GM19328 (cell line): ENCODE measurements around the gene ALLC.

Experiments
- ATAC-seq: cut with Tn5 transposase; IDR thresholded peaks from one replicate; pipeline ENCODE4 v1.9.1; 2021; ENCODE audit warnings: mild to moderate bottlenecking, moderate library complexity; ENCODE audit not compliant: unreplicated experiment

ALLC gene

DNA sequence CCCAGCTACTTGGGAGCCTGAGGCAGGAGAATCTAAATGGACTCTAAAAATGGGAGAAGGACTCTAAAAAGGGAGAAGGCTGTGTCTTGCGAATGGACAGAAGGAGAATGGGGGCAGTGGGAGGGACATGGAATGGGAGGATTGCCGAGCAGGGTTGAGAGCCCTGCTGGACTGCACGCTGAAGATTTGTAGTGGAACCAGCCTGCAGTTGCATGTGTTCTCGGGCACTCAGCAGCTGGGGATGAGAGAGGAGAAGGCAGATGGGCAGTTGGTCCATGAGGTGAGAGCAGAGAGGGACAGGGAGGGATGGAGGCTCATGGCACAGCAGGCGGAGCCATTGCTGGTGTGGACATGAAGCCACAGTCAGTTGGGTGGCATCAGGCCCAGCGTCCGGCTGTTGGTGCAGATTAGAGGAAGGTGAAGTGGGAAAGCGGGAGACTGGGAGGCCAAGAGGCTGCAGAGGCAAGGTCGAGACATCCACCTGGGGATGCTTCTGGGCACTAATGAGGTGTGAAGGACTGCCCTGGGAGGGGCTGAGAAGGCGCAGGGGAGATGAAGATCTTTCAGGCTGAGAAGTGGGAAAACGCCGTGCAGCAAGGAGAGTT lies 86.1 kb downstream of the ALLC start:
- no peak for ATAC-seq

DNA sequence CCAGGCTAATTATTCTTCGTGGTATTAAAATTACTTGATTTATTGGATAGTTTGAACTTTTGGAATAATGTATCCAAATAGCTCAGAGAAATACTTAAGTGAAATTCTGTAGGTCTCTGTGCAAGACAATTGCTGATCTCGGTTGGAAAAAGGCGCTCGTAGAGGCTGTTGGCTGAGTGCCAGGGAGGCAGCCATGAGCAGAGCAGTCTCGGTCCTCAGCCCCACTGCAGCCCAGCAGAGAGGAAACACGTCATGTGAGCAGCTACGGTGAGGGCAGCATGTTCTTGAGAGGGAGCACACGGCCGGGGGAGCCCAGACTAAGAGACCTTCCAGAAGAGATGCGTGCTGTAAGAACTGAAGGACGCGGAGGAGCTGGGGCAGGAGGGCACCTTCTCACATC lies 87.9 kb downstream of the ALLC start:
- ATAC-seq: no peak

DNA sequence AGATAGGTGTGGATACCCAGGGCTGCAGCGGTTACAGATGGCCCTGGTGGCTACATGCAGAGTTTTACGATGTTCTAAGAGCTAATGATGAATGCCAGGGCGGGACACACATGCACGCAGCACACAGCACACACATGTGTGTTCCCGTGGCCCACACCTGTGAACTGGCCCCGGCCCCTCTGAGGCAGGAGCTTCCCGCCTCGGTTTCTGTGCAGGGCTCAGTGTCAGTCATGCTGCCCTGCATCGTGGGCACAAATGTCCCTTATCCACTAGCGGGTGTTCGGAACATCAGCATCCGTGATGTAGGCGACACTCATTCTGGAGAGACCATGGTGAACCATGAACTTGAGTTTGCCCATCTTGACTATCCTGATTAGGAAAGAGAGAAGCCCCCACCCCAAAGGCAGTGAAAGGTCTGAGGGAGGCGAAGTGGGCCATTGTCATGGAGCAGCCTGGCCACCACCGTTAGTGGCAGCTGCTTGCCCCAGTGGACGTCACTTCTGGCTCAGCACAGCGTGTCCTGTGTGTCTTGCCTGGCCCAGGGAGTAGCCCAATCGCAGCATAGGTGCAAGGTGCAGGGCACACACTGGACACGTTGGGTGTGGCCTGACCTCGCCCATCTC lies 89.1 kb downstream of the ALLC start:
- ATAC-seq: no peak

DNA sequence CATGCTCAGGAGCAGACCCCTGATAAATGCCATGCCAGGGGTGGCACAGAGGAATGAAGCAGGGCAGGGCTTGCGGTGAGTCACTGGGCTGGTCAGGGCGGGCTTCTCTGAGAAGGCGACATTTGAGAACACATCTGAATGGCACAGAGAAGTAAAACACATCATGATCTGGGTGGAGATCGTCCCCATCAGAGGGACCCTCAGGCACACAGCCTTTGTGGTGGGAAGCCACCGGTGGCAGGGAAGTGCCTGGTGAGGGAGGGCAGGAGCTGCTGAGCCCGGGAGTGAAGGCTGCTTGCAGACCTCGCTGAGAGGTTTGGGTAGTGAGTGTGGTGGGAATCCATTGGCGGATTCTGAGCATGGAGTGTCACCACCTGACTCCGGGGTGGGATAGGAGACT lies 89.8 kb downstream of the ALLC start:
- ATAC-seq: no peak

DNA sequence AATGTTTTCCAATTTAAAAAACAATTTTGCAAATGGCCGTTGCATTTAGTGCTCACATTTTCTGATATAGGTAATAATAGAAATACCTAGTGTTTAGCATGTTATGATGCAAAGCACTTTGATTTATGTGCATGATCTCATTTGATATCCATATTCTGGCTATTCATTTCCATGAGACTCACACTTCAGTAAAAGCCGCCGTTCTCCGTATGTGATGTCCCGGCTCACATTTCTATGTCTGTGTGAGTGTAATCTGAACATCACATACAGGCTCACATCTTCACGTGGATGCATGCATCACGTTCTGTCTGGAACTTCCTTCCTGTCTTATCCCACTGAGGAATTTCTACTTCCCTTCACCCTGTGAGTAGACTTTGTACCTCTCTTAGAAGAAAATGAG lies 91.2 kb downstream of the ALLC start:
- no peak for ATAC-seq

DNA sequence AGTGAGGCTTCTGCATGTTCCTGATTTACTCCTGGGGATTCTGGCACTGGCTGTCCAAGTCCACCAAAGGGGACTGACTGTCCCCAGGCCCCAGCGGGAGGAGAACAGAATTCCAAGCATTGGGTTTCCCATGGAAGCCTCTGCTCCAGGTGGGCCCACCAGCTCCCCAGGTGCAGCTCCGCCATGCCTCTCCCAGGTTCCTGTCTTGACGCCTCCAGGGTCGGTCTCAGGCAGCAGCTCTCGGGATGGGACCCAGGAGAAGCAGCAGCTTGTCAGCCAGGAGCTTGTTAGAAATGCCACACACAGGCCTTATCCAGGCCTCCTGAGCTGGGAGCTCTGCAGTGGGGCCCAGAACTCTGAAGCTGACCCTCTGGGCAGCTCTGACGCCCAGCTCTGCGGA lies 93.3 kb downstream of the ALLC start:
- no peak for ATAC-seq

DNA sequence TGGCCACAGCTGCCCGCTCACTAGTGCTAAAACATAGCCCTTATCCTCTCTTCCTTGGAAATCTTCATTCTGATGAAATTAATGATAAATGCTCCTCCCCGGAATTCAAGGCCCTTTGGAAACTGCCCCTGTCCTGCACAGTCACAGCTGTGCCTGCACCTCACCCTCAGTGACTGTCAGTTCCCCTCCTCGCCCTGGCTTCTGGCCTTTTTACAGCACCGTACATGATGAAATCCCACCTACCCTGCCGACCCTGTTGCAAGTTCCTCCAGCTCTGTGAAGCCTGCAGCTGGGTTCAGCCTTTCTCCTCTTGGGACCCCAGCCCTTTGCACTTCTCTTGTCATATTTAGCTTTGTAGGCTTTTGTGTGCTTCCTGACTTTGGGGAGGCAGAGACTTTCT lies 93.8 kb downstream of the ALLC start:
- ATAC-seq: no peak
